GM13977 (cell line): ENCODE measurements around the gene AMH.
A peak's percentile ranks its signal among the peaks of the same experiment; 100 is the strongest.

ENCODE experiments used
- DNase-seq: peaks from one replicate; pipeline ENCODE4 v3.0.0; 2012; ENCODE audit warnings: low spot score
- CTCF ChIP-seq: IDR thresholded peaks from 2 replicates; pipeline ENCODE4 v1.5.1; 2012; ENCODE audit warnings: mild to moderate bottlenecking, control low read depth; ENCODE audit not compliant: insufficient read depth; ENCODE audit errors: extremely low read depth, missing control alignments
- in situ Hi-C: fragments of 300-500 bp; cut with MboI; formaldehyde crosslinking; loops from one replicate; pipeline ENCODE4 v1.12.0; 2022; ENCODE audit warnings: low sequenced_read_pairs, low pct_unique_long_range_greater_than_20kb, mixed read lengths, inconsistent platforms; ENCODE audit not compliant: unreplicated experiment

The AMH gene

GRCh38 chr19:2221250-2221831 lies 27.8 kb upstream of the AMH start:
- no peak for TF ChIP-seq CTCF
- no peak for DNase-seq
- in situ Hi-C loops = no loop called here

GRCh38 chr19:2221918-2222317 lies 27.2 kb upstream of the AMH start:
- TF ChIP-seq CTCF = peak; percentile 28
- DNase-seq = no peak
- in situ Hi-C loops = no loop called here

- TF ChIP-seq CTCF = no peak
- in situ Hi-C loops = no loop called here
- no peak for DNase-seq
Measured at GRCh38 chr19:2223391-2223790, 25.7 kb upstream of the AMH start.

- in situ Hi-C loops = no loop called here
- TF ChIP-seq CTCF = no peak
- DNase-seq = no peak
Measured at GRCh38 chr19:2223959-2224358, 25.2 kb upstream of the AMH start.

GRCh38 chr19:2224754-2225349 lies 24.3 kb upstream of the AMH start:
- in situ Hi-C loops = no loop called here

GRCh38 chr19:2225415-2226050 lies 23.6 kb upstream of the AMH start:
- in situ Hi-C loops = no loop called here
- TF ChIP-seq CTCF = no peak

More at GRCh38 chr19:2224754-2225349, 24.3 kb upstream of the AMH start:
- TF ChIP-seq CTCF = no peak
- no peak for DNase-seq

More at GRCh38 chr19:2225415-2226050, 23.6 kb upstream of the AMH start:
- no peak for DNase-seq
